HEK293T (cell line): ENCODE measurements around the gene GNPTG.

ENCODE experiments used
- CTCF ChIA-PET: fragments of 350-600 bp; formaldehyde crosslinking; extraction: SDS; loops from one replicate; lab custom pipeline; 2021; ENCODE audit warnings: antibody characterized with exemption, inconsistent platforms; lab: Yijun Ruan, JAX
- POLR2A ChIA-PET: fragments of 350-600 bp; formaldehyde crosslinking; extraction: SDS; loops from one replicate; lab custom pipeline; 2020; ENCODE audit warnings: antibody characterized with exemption, inconsistent platforms; lab: Yijun Ruan, JAX
- DNase-seq: peaks from one replicate; pipeline ENCODE4 v3.0.0; 2012; ENCODE audit warnings: mixed read lengths; ENCODE audit errors: extremely low spot score
- ARNT ChIP-seq: fragments of 450-650 bp; IDR thresholded peaks from 2 replicates; pipeline ENCODE4 v1.6.1; 2017; ENCODE audit warnings: mild to moderate bottlenecking
- BHLHE40 ChIP-seq: fragments of 450-650 bp; IDR thresholded peaks from 2 replicates; pipeline ENCODE4 v1.6.1; 2016; ENCODE audit warnings: mild to moderate bottlenecking, moderate library complexity, borderline replicate concordance
- CTBP1 ChIP-seq: fragments of 450-650 bp; IDR thresholded peaks from 2 replicates; pipeline ENCODE4 v1.6.1; 2016; ENCODE audit warnings: borderline replicate concordance
- ELF4 ChIP-seq: fragments of 450-650 bp; IDR thresholded peaks from 2 replicates; pipeline ENCODE4 v1.6.1; 2017; ENCODE audit warnings: antibody characterized with exemption
- FOXA1 ChIP-seq: fragments of 450-650 bp; IDR thresholded peaks from 2 replicates; pipeline ENCODE4 v1.6.1; 2016; ENCODE audit warnings: mild to moderate bottlenecking
- FOXK2 ChIP-seq: fragments of 450-650 bp; IDR thresholded peaks from 2 replicates; pipeline ENCODE4 v1.6.1; 2016; ENCODE audit warnings: mild to moderate bottlenecking
- FOXM1 ChIP-seq: fragments of 450-650 bp; IDR thresholded peaks from 2 replicates; pipeline ENCODE4 v1.6.1; 2017; ENCODE audit warnings: mild to moderate bottlenecking, borderline replicate concordance
- HDGF ChIP-seq: fragments of 450-650 bp; IDR thresholded peaks from 2 replicates; pipeline ENCODE4 v1.6.1; 2017; ENCODE audit warnings: antibody characterized with exemption, borderline replicate concordance
- L3MBTL2 ChIP-seq: fragments of 450-650 bp; conservative IDR thresholded peaks from 2 replicates; pipeline ENCODE4 v1.6.1; 2016; ENCODE audit warnings: mild to moderate bottlenecking
- LEF1 ChIP-seq: fragments of 450-650 bp; IDR thresholded peaks from 2 replicates; pipeline ENCODE4 v1.6.1; 2017; ENCODE audit warnings: mild to moderate bottlenecking, borderline replicate concordance
- NFRKB ChIP-seq: fragments of 450-650 bp; IDR thresholded peaks from 2 replicates; pipeline ENCODE4 v1.6.1; 2016; ENCODE audit warnings: mild to moderate bottlenecking, moderate library complexity
- PKNOX1 ChIP-seq: fragments of 450-650 bp; IDR thresholded peaks from 2 replicates; pipeline ENCODE4 v1.6.1; 2016
- SP1 ChIP-seq: fragments of 450-650 bp; IDR thresholded peaks from 2 replicates; pipeline ENCODE4 v1.6.1; 2017
- SUZ12 ChIP-seq: fragments of 450-650 bp; IDR thresholded peaks from 2 replicates; pipeline ENCODE4 v1.6.1; 2016; ENCODE audit warnings: mild to moderate bottlenecking
- TARDBP ChIP-seq: fragments of 450-650 bp; IDR thresholded peaks from 2 replicates; pipeline ENCODE4 v1.6.1; 2016
- ZNF384 ChIP-seq: fragments of 450-650 bp; IDR thresholded peaks from 2 replicates; pipeline ENCODE4 v1.6.1; 2016

The GNPTG gene

GRCh38 chr16:1374418-1375297 lies 22.9 kb downstream of the GNPTG start:
- no peak for DNase-seq
- TF ChIP-seq CTBP1 = no peak
- TF ChIP-seq FOXM1 = no peak
- TF ChIP-seq FOXA1 = no peak
- no peak for TF ChIP-seq ARNT
- TF ChIP-seq LEF1 = no peak
- no peak for TF ChIP-seq NFRKB
- no peak for TF ChIP-seq ELF4
- no peak for TF ChIP-seq SP1
- no peak for TF ChIP-seq BHLHE40
- no peak for TF ChIP-seq TARDBP
- TF ChIP-seq ZNF384 = no peak
- ChIA-PET POLR2A (no interaction called here), CTCF (no interaction called here)

GRCh38 chr16:1375298-1375640 lies 23.5 kb downstream of the GNPTG start:
- POLR2A ChIA-PET = no interaction called here
- no peak for DNase-seq
- CTCF ChIA-PET = no interaction called here
- TF ChIP-seq HDGF (no peak), NFRKB (no peak), FOXA1 (no peak), CTBP1 (no peak), TARDBP (no peak), BHLHE40 (no peak), SP1 (no peak), SUZ12 (no peak), L3MBTL2 (no peak), ARNT (no peak), ZNF384 (no peak), PKNOX1 (no peak), ELF4 (no peak), FOXM1 (no peak), FOXK2 (no peak)

- POLR2A ChIA-PET = no interaction called here
- CTCF ChIA-PET = no interaction called here
- TF ChIP-seq SP1 (no peak), ELF4 (no peak), CTBP1 (no peak), SUZ12 (no peak), FOXA1 (no peak), ARNT (no peak), LEF1 (no peak), ZNF384 (no peak), HDGF (no peak), FOXM1 (no peak), BHLHE40 (no peak), FOXK2 (no peak), TARDBP (no peak), L3MBTL2 (no peak), PKNOX1 (no peak), NFRKB (no peak)
- no peak for DNase-seq
These were observed 24.1 kb downstream of the GNPTG start for GRCh38 chr16:1375741-1376410.

GRCh38 chr16:1377406-1378010 lies 25.8 kb downstream of the GNPTG start:
- DNase-seq = no peak
- no peak for TF ChIP-seq LEF1
- TF ChIP-seq SP1 = no peak
- TF ChIP-seq NFRKB = no peak
- TF ChIP-seq L3MBTL2 = no peak
- POLR2A ChIA-PET = no interaction called here
- CTCF ChIA-PET = no interaction called here

- ChIA-PET POLR2A (interaction anchor here (1.3 to 1.4 kb wide), 2 partner anchors 10 to 15 kb away, joined by 3 to 4 read pairs; no protein-coding TSS in a partner anchor), CTCF (interaction anchor here (0.6 to 0.7 kb wide), 2 partner anchors 10 to 17 kb away, joined by 3 read pairs; no protein-coding TSS in a partner anchor)
- no peak for TF ChIP-seq NFRKB
- no peak for TF ChIP-seq ZNF384
- no peak for TF ChIP-seq BHLHE40
- TF ChIP-seq FOXK2 = no peak
- TF ChIP-seq HDGF = no peak
- TF ChIP-seq CTBP1 = no peak
- TF ChIP-seq SUZ12 = no peak
- TF ChIP-seq ARNT = no peak
- TF ChIP-seq ELF4 = no peak
- no peak for DNase-seq
These were observed 26.5 kb downstream of the GNPTG start for GRCh38 chr16:1378087-1378803.
